Prostate gland (tissue), 2 donors: ENCODE results near the gene ULK4. TPM values are rescaled to one million over a fixed set of nuclear protein-coding genes. Genes with fewer than 3 reads are reported as not detected.
"Not testable (repeated sequence)": the region's sequence is repeated elsewhere in the genome, so short reads cannot be mapped to it uniquely, and the experiment has no call there.

Source experiments
- DNase-seq: peaks from one replicate; pipeline ENCODE4 v3.0.0-alpha.2; 2019; ENCODE audit warnings: low spot score
- H3K27ac ChIP-seq, 2 donors: fragments of 200-600 bp; sonication (generic); 2 replicates each; pipeline ENCODE4 v1.5.1; 2017 to 2019
- H3K27me3 ChIP-seq: fragments of 200-600 bp; sonication (generic); replicated peaks from 2 replicates; pipeline ENCODE4 v1.5.1; 2019; ENCODE audit not compliant: insufficient read depth
- H3K36me3 ChIP-seq, 2 donors: fragments of 200-600 bp; sonication (generic); 1 replicate in 1 of 2; 2 replicates in 1 of 2; pipeline versions ENCODE4 v1.5.1 to v1.8.1; 2017 to 2019
- H3K4me1 ChIP-seq: fragments of 200-600 bp; sonication (generic); replicated peaks from 2 replicates; pipeline ENCODE4 v1.5.1; 2019
- H3K4me3 ChIP-seq, 2 donors: fragments of 200-600 bp; sonication (generic); 2 replicates each; pipeline ENCODE4 v1.5.1; 2017 to 2019
- H3K9me3 ChIP-seq: fragments of 200-600 bp; sonication (generic); 2 replicates; pipeline ENCODE4 v1.5.1; 2017
- CTCF ChIP-seq, 4 experiments: fragments of 200-600 bp in 2 of 4; fragments of 450-650 bp in 2 of 4; sonication (generic) in 2 of 4; IDR thresholded peaks; 1 replicate in 3 of 4; 2 replicates in 1 of 4; pipeline ENCODE4 v1.5.1; 2016 to 2019; ENCODE audit warnings: antibody characterized with exemption in 4 of 4, mild to moderate bottlenecking in 2 of 4, moderate library complexity in 2 of 4
- POLR2A ChIP-seq: fragments of 450-650 bp; IDR thresholded peaks from one replicate; pipeline ENCODE4 v1.6.1; 2016; ENCODE audit warnings: antibody characterized with exemption, mild to moderate bottlenecking
- POLR2AphosphoS5 ChIP-seq: sonication (generic); formaldehyde crosslinking; IDR thresholded peaks from one replicate; pipeline ENCODE4 v1.6.1; 2017; ENCODE audit warnings: antibody characterized with exemption
- WGBS: methylation state at CpG from one replicate; pipeline ENCODE4 v1.1.5; 2018; 5-methylcytosine and 5-hydroxymethylcytosine counted together
- intact Hi-C: fragments of 100-400 bp; cut with DNase I; formaldehyde crosslinking; loops from one replicate; pipeline ENCODE4 v1.14.2; 2022
- total RNA-seq, 2 donors: library from RNA; depleted of rRNA; stranded (reverse); fragments of >200 nt; gene quantifications; one replicate each; pipeline ENCODE4 v1.1.0, GENCODE V29; 2016

ULK4 gene
- total RNA-seq, 2 donors from 2014 or later: 23.1 to 33.7 TPM

DNA sequence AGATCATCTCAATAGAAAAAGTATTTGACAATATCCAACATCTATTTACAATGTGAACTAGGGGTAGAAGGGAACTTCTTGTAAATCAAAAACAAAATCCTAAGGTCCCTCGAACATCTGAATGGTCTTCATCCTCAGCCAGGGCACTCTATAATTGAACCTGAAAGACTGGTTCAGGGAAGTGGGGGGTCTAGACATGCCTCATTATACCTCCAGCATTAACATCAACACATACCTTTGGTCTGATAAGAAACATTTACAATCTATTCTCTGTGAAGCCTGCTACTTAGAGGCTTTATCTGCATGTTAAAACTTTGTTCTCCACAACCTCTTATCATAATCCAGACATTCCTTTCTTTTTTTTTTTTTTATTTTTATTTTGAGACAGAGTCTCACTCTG lies 550.8 kb downstream of the ULK4 start:
- no peak overlapping the region for H3K27ac ChIP-seq
- H3K4me1 ChIP-seq: no peaks in the 10 kb centered on the region
- 41% methylated on average over 1 of the region's 1 CpG for WGBS
- H3K9me3 ChIP-seq: no peaks in the 10 kb centered on the region
- no peak for TF ChIP-seq POLR2AphosphoS5
- TF ChIP-seq CTCF (IDR thresholded peaks at IDR 0.05): no peak
- no peak for TF ChIP-seq POLR2A
- intact Hi-C loops: no loop called here
- DNase-seq: no peak
- no peaks in the 10 kb centered on the region for H3K36me3 ChIP-seq
- H3K4me3 ChIP-seq: no peak overlapping the region
- no peaks in the 10 kb centered on the region for H3K27me3 ChIP-seq

- H3K4me3 ChIP-seq: no peak overlapping the region
- no peaks in the 10 kb centered on the region for H3K4me1 ChIP-seq
- H3K36me3 ChIP-seq: no peaks in the 10 kb centered on the region
- H3K27ac ChIP-seq: no peak overlapping the region
- TF ChIP-seq POLR2AphosphoS5: no peak
- TF ChIP-seq POLR2A: no peak
- TF ChIP-seq CTCF (IDR thresholded peaks at IDR 0.05): no peak
- intact Hi-C loops: no loop called here
- no peaks in the 10 kb centered on the region for H3K27me3 ChIP-seq
- no peaks in the 10 kb centered on the region for H3K9me3 ChIP-seq
- DNase-seq: no peak
- 61% methylated on average over 2 of the region's 2 CpGs for WGBS
These were observed 556.4 kb downstream of the ULK4 start for GRCh38 chr3:41405466-41405865.

GRCh38 chr3:41404582-41404981 lies 557.3 kb downstream of the ULK4 start:
- no peaks in the 10 kb centered on the region for H3K9me3 ChIP-seq
- DNase-seq: no peak
- no peaks in the 10 kb centered on the region for H3K4me1 ChIP-seq
- no peak overlapping the region for H3K4me3 ChIP-seq
- no peaks in the 10 kb centered on the region for H3K36me3 ChIP-seq
- intact Hi-C loops: no loop called here
- H3K27me3 ChIP-seq: no peaks in the 10 kb centered on the region
- 89% methylated on average over 1 of the region's 1 CpG for WGBS
- H3K27ac ChIP-seq: no peak overlapping the region
- no peak for TF ChIP-seq POLR2A
- TF ChIP-seq CTCF (IDR thresholded peaks at IDR 0.05): no peak
- no peak for TF ChIP-seq POLR2AphosphoS5

DNA sequence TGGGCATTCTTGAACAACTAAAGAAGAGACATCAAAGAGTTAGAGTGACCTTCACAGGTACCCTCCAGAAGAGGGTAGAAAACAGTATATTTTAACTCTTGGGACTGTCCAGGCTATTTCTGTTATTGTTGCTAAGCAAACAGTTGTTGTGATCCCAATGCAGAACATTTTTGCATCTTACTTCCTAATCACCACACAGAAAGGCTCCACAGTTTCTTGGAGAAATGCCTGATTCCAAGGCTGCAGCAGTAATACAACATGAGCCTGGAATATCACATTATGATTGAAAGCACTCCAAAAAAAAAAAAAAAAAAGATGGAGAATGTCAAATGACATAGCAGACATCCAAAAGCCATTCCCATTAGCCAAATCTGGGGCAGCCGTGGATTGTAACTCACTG lies 567.0 kb downstream of the ULK4 start:
- intact Hi-C loops: no loop called here

GRCh38 chr3:41370765-41371535 lies 591.0 kb downstream of the ULK4 start:
- intact Hi-C loops, DNase-seq, H3K36me3 ChIP-seq, H3K27ac ChIP-seq, H3K9me3 ChIP-seq, H3K4me3 ChIP-seq, H3K4me1 ChIP-seq, H3K27me3 ChIP-seq: not testable (repeated sequence)
- WGBS: 77% methylated on average over 11 of the region's 11 CpGs

More for the DNA sequence above, 567.0 kb downstream of the ULK4 start:
- TF ChIP-seq CTCF (IDR thresholded peaks at IDR 0.05) (no peak), POLR2AphosphoS5 (no peak), POLR2A (no peak)
- 91% methylated on average over 1 of the region's 1 CpG for WGBS
- no peaks in the 10 kb centered on the region for H3K4me1 ChIP-seq
- DNase-seq: no peak
- no peaks in the 10 kb centered on the region for H3K27me3 ChIP-seq
- H3K27ac ChIP-seq: no peak overlapping the region
- H3K9me3 ChIP-seq: no peaks in the 10 kb centered on the region
- no peaks in the 10 kb centered on the region for H3K36me3 ChIP-seq
- H3K4me3 ChIP-seq: no peak overlapping the region
